ENCODE results near the gene ALAD. TPM values are rescaled to one million over a fixed set of nuclear protein-coding genes. Genes with fewer than 3 reads are reported as not detected.

Gene ALAD
- total and polyA plus RNA-seq, 2 of the 8 experiments (the other 6 are each of a cell fraction or from before 2014, with no cell fraction given) = 8.2 to 15.3 TPM

DNA sequence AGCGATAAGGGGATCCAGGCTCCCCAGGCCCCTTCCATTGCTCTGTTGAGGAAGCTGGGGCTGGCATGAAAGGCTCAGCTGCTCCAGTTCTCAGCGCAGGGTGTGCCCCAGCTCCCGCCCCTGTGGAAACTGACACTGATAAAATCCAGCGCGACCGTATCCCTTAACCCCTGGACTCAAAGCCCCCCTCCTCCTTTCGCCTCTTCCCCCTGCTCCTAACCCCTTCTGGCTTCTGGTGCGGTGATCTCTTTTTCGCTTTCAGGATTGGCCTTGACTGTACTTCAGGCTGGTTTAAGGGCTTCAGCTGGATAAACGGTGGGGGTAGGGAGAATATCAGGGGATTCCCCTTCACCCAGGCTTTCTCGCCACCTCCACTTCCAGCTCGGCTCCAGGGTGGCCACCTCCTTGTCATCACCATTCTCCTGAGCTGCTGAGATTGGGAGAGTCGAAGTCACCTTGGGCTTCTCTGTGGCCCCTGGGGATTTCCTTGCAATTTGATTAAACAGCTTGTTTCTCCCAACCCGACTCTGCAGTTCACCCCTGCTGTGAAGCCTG lies 50.9 kb downstream of the ALAD start:
- Histone ChIP-seq H3K4ac (replicated peaks; ENCODE audit: insufficient read length, low read depth, low read length) (no peak overlapping the region), H3K23me2 (ENCODE audit: low read depth, low read length) (peaks cover 11% of the 10 kb centered on the region; the same call in 1 of the 2 replicates), H3K56ac (replicated peaks; ENCODE audit: insufficient read length, low read depth, low read length) (no peak overlapping the region), H3K27me3 (replicated peaks in 1 of 4; ENCODE audit: control insufficient read depth in 3 of 4, extremely low read depth in 1 of 4, insufficient read depth in 3 of 4, low read length in 3 of 4) (peaks cover 0 to 14% (median 2%) of the 10 kb centered on the region in 4 experiments; a peak in 5 of 7 replicates), H2AFZ (ENCODE audit: low read length) (no peak overlapping the region), H2AK5ac (ENCODE audit: low read depth, low read length) (no peak overlapping the region), H2BK5ac (ENCODE audit: low read depth, low read length) (no peak overlapping the region), H3K79me1 (ENCODE audit: low read depth, low read length) (no peaks in the 10 kb centered on the region; the same call in none of the 2 replicates), H2BK12ac (ENCODE audit: low read depth, low read length) (no peak overlapping the region), H4K20me1 (replicated peaks in 1 of 2; ENCODE audit: control insufficient read depth in 1 of 2, insufficient read depth in 2 of 2, low read length in 2 of 2) (peaks cover 0 to 2% of the 10 kb centered on the region in 2 experiments), H3K36me3 (ENCODE audit: control insufficient read depth in 2 of 4, insufficient read depth in 4 of 4, low read length in 3 of 4) (no peaks in the 10 kb centered on the region), H3K4me3 (ENCODE audit: extremely low read depth in 1 of 4, insufficient read depth in 2 of 4, low read depth in 3 of 4, low read length in 4 of 4) (peak overlapping the region; percentile 75 to 89 (median 76)), H2BK120ac (replicated peaks; ENCODE audit: low read depth, low read length) (no peak overlapping the region), H2BK15ac (ENCODE audit: low read length) (no peak overlapping the region), H2BK20ac (ENCODE audit: low read length) (no peak overlapping the region), H3K18ac (ENCODE audit: extremely low read depth, low read length) (peak overlapping the region; percentile 32; the same call in 1 of the 2 replicates), H4K5ac (ENCODE audit: insufficient read length, low read depth, low read length) (no peak overlapping the region), H3K27ac (ENCODE audit: low read depth, low read length) (no peak overlapping the region), H3K9me3 (ENCODE audit: insufficient read depth in 2 of 2, low read depth in 1 of 2, low read length in 1 of 2) (no peaks in the 10 kb centered on the region), H3K23ac (ENCODE audit: insufficient read length) (no peak overlapping the region), H4K8ac (ENCODE audit: extremely low read depth, insufficient read depth, low read length) (no peak overlapping the region), H4K91ac (replicated peaks; ENCODE audit: insufficient read length, low read length) (no peak overlapping the region), H3K79me2 (ENCODE audit: control insufficient read depth in 1 of 2, insufficient read depth in 2 of 2, low read length in 2 of 2) (no peaks in the 10 kb centered on the region), H3K14ac (ENCODE audit: insufficient read length) (no peak overlapping the region), H3K4me1 (replicated peaks in 1 of 4; ENCODE audit: control insufficient read depth in 3 of 4, insufficient read depth in 4 of 4, low read length in 3 of 4) (peaks cover 5 to 14% (median 10%) of the 10 kb centered on the region in 4 experiments), H3K4me2 (ENCODE audit: insufficient read depth in 1 of 2, low read depth in 2 of 2, low read length in 2 of 2) (peak overlapping the region; percentile 74 to 86), H3K9ac (replicated peaks in 1 of 4; ENCODE audit: extremely low read depth in 1 of 4, low read depth in 3 of 4, low read length in 3 of 4) (no peak overlapping the region; a peak in 3 of 7 replicates)
- FAIRE-seq (no peak), DNase-seq (ENCODE audit: low read depth in 1 of 2, low spot score in 2 of 2) (no peak)
- WGBS, 2 experiments (ENCODE audit: extremely low coverage in 1 of 2, insufficient coverage in 1 of 2, insufficient read length in 1 of 2, insufficient replicate concordance in 2 of 2, low coverage in 1 of 2, low lambda C conversion rate in 2 of 2, missing lambda C conversion rate in 1 of 2) = 37% methylated on average over 13 of the region's 14 CpGs; no CpG with 5 or more reads in 1 of the 2 experiments
- ChIA-PET CTCF (ENCODE audit: partially characterized antibody) (interaction anchor here (0.7 to 4.0 kb wide), 14 partner anchors 9 to 732 kb away, joined by 3 to 12 read pairs (median 4); partner anchors contain the start of genes CDC26, PRPF4 and WDR31), POLR2A (ENCODE audit: partially characterized antibody) (interaction anchor here (0.8 to 2.8 kb wide), 16 partner anchors 8 to 343 kb away, joined by 3 to 11 read pairs (median 4); partner anchors contain the start of genes C9orf43, HDHD3, POLE3 and WDR31)
- TF ChIP-seq, protein P1, sequence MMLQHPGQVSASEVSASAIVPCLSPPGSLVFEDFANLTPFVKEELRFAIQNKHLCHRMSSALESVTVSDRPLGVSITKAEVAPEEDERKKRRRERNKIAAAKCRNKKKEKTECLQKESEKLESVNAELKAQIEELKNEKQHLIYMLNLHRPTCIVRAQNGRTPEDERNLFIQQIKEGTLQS (IDR thresholded peaks at IDR 0.05; ENCODE audit: insufficient read depth, low read depth, low read length) = no peak
- TF ChIP-seq HDAC2 (IDR thresholded peaks at IDR 0.05; ENCODE audit: borderline replicate concordance in 1 of 2, low read depth in 2 of 2, low read length in 2 of 2) (0 out of 4 replicates have a peak, but pooled peaks of 1 of the 2 experiments have one; percentile 8), TEAD4 (IDR thresholded peaks at IDR 0.05; ENCODE audit: low read depth, low read length) (no peak), RNF2 (IDR thresholded peaks at IDR 0.05; ENCODE audit: borderline replicate concordance, low read depth, low read length, missing control alignments, poor library complexity, severe bottlenecking) (no peak), RFX5 (IDR thresholded peaks at IDR 0.05; ENCODE audit: borderline replicate concordance, low read depth, low read length) (no peak)

Data from H1 (cell line).